ENCODE data around the gene TLDC2.
"Not testable (repeated sequence)": the region's sequence is repeated elsewhere in the genome, so short reads cannot be mapped to it uniquely, and the experiment has no call there.

TLDC2 gene

DNA sequence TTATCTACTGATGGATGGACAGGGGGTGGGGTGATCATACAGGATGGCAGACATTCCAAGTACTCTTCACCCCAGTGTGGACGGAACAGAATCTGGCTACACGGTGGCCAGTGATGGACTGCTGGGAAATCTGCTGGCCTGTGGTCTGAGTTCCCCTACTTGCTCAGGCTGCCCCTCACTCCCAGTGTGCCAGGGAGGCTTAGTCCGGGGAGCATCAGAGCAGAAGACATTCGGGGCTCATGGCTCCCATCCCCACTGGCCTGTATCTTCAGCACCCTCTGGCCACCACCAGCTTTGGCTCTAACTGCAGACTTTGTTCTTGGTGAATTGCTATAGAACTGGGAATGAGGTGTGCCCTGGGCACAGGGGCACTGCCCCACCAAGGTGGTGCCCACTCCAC is 15.3 kb downstream of the TLDC2 start:
- no peak for DNase-seq (ENCODE audit: low read depth)
- H3K4me3 ChIP-seq (ENCODE audit: low read length), result no peak overlapping the region
- TF ChIP-seq, protein P1, sequence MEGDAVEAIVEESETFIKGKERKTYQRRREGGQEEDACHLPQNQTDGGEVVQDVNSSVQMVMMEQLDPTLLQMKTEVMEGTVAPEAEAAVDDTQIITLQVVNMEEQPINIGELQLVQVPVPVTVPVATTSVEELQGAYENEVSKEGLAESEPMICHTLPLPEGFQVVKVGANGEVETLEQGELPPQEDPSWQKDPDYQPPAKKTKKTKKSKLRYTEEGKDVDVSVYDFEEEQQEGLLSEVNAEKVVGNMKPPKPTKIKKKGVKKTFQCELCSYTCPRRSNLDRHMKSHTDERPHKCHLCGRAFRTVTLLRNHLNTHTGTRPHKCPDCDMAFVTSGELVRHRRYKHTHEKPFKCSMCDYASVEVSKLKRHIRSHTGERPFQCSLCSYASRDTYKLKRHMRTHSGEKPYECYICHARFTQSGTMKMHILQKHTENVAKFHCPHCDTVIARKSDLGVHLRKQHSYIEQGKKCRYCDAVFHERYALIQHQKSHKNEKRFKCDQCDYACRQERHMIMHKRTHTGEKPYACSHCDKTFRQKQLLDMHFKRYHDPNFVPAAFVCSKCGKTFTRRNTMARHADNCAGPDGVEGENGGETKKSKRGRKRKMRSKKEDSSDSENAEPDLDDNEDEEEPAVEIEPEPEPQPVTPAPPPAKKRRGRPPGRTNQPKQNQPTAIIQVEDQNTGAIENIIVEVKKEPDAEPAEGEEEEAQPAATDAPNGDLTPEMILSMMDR (conservative IDR thresholded peaks at IDR 0.05; ENCODE audit: low read depth, low read length), result no peak

DNA sequence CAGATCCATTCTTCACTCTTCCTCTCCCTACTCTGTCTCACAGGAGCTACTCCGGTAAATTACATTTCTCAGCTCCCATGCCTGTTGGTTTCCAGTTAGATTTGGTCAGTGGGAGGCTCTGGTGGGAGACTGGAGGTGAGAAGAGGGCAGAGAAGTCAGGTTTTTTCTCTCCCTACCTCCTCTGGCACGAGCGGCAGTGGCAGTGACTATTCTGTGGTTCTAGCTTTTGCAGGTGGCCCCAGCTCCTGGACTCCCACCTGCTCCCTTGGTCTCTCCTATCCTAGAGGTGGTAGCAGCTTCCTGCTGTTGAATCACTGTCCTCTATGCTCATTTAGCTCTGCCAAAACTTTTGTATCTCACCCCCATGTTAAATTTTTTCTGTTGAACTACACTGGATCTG is 17.9 kb downstream of the TLDC2 start:
- no peak for DNase-seq (ENCODE audit: low read depth)
- TF ChIP-seq, protein P1 (conservative IDR thresholded peaks at IDR 0.05; ENCODE audit: low read depth, low read length), result no peak
- no peak overlapping the region for H3K4me3 ChIP-seq (ENCODE audit: low read length)

DNA sequence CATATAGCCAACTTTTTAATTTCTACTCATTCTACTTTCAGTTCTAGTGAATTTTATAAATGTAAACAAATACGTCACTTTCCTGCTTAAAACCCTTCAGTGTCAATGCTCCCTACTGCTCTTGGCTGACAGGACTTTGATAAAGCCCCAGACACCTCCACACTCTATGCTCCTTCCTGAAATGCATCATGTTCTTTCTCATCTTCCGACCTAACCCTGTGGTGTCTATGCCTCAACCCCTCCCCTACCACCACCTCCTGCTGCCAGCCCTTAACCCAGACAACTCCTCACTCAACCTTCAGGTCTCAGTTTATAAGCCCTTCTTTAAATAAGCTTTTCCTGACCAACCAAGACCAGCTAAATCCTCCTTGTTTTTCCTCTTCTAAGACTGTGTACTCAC is 19.1 kb downstream of the TLDC2 start:
- H3K4me3 ChIP-seq (ENCODE audit: low read length), result no peak overlapping the region
- TF ChIP-seq, protein P1 (conservative IDR thresholded peaks at IDR 0.05; ENCODE audit: low read depth, low read length), result no peak
- DNase-seq (ENCODE audit: low read depth), result no peak

DNA sequence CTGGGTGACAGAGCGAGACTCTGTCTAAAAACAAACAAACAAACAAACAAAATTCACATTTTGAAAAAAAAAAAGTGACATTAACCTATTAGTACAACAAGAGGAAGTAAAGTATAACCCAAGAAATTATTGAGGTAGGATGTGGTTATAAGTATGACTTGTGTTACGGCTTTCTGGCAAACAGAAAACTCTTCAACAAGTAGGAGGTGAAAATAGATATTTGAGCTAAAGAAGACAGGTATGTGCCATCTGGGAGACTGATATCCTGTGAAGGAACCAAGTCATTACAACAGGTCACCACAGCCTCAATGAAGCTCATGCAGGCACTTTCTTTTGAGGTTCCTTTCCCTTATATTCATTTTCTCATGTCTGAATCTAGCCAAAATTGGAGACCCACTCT is 28.8 kb downstream of the TLDC2 start:
- no peak overlapping the region for H3K4me3 ChIP-seq (ENCODE audit: low read length)
- TF ChIP-seq, protein P1 (conservative IDR thresholded peaks at IDR 0.05; ENCODE audit: low read depth, low read length), result no peak
- DNase-seq (ENCODE audit: low read depth), result no peak

DNA sequence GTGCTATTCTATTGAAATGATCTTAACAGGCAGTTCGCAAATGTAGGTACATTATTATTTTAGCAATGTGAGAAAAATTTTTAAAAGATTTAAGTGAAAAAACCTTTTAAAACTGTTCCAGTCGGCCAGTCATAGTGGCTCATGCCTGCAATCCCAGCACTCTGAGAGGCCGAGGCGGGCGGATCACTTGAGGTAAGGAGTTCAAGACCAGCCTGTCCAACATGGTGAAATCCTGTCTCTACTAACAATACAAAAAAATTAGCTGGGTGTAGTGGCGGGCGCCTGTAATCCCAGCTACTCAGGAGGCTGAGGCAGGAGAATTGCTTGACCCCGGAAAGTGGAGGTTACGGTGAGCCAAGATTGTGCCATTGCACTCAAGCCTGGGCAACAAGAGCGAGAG is 29.6 kb downstream of the TLDC2 start:
- not testable (repeated sequence) for H3K4me3 ChIP-seq (ENCODE audit: low read length); DNase-seq (ENCODE audit: low read depth)

DNA sequence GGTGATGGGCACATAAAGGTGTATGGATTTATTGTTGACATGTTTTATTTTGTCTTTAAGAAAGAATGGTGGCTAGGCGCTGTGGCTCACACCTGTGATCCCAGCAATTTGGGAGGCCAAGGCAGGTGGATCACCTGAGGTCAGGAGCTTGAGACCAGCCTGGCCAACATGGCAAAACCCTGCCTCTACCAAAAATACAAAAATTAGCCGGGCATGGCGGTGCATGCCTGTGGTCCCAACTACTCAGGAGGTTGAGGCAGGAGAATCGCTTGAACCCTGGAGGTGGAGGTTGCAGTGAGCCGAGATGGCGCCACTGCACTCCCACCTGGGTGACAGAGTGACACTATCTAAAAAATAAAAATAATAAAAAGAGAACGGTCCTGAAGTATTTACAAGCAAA is 30.1 kb downstream of the TLDC2 start:
- H3K4me3 ChIP-seq (ENCODE audit: low read length); DNase-seq (ENCODE audit: low read depth): not testable (repeated sequence)

DNA sequence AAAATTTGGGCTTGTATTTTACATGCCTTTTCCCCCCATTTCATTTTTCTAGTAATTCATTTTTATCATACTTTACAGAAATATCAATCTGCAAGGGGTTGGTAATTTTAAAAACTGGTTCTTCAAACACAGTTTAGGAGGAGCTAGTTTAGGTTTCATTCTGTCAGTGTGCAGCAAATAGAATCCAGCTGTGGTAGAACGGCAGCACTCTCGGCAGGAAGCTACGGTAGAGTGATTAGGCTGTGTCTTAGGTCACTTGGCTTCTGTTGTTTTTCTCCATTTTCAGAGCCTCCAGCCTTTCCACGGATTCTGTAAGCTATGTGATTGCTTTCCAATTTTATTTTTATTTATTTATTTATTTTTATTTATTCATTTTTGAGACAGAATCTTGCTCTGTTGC is 32.7 kb downstream of the TLDC2 start:
- no peak overlapping the region for H3K4me3 ChIP-seq (ENCODE audit: low read length)
- DNase-seq (ENCODE audit: low read depth), result no peak
- TF ChIP-seq, protein P1 (conservative IDR thresholded peaks at IDR 0.05; ENCODE audit: low read depth, low read length), result no peak

DNA sequence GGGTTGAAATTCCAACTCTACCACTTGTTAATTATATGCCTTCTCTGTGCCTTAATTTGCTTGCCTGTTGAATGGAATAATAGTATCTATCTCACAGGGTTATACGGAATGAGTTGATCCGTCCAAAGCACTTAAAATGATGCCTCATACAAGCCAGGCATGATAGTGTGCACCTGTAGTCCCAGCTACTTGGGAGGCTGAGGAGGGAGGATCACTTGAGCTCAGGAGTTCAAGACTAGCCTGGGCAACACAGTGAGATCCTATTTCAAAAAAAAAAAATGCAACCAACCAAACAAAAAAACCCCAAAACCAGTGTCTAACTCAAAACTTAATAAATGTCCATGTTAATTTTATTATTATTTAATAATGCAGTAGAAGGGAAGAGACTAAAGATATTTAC is 40.3 kb downstream of the TLDC2 start:
- TF ChIP-seq, protein P1 (conservative IDR thresholded peaks at IDR 0.05; ENCODE audit: low read depth, low read length), result no peak
- H3K4me3 ChIP-seq (ENCODE audit: low read length), result no peak overlapping the region
- no peak for DNase-seq (ENCODE audit: low read depth)
